DMS153 treated with DMSO at 0.1 percent for 48 hours (cell line): ENCODE data around the gene SPEF1.
A peak's percentile ranks its signal among the peaks of the same experiment; 100 is the strongest.
"Not testable (repeated sequence)": the region's sequence is repeated elsewhere in the genome, so short reads cannot be mapped to it uniquely, and the experiment has no call there.

ENCODE experiments used
- DNase-seq: peaks from one replicate; lab custom pipeline; 2025; ENCODE audit not compliant: unreplicated experiment; lab: John Stamatoyannopoulos, UW

SPEF1 gene

DNA sequence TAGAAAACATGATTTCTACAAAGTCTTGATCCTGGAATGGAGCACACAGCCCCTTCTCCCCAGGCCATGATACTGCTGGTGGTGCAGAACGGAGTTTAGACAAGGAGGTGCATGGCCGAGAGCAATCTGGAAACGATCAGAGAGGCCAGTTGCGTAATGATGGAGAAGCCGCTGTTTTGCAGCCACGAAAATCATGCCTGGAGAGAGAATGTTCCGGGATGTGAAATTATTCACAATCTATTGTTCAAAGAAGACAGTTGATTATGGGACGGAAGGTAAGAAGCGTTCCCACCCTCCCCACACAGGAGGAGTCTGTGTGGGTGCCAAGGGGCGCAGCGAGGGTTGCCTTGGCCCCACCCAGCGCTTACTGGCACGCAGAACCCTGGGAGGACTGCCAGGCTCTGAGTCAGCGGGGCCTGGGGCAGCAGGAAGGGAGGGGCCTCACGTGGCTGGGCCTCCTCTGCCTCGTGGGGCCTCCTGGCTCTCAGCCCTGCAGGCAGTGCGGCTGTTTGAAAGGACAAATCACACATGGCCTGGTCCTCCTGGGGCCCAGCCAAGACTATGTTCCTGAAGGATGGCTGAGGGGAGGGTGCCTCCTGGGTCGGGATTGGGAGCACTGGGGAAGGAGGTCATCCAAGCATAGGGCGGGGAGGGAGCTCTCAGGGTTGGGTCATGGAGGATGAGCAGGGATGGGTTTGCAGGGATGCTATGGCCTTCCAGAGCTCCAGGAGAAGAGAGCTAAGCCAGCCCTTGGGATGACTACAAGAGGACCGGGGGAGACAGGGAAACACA, 30.4 kb upstream of the SPEF1 start:
- DNase-seq, result peak; percentile 89

- no peak for DNase-seq
These were observed 27.3 kb upstream of the SPEF1 start for GRCh38 chr20:3808544-3808943.

GRCh38 chr20:3804781-3805180, 23.5 kb upstream of the SPEF1 start:
- no peak for DNase-seq

DNA sequence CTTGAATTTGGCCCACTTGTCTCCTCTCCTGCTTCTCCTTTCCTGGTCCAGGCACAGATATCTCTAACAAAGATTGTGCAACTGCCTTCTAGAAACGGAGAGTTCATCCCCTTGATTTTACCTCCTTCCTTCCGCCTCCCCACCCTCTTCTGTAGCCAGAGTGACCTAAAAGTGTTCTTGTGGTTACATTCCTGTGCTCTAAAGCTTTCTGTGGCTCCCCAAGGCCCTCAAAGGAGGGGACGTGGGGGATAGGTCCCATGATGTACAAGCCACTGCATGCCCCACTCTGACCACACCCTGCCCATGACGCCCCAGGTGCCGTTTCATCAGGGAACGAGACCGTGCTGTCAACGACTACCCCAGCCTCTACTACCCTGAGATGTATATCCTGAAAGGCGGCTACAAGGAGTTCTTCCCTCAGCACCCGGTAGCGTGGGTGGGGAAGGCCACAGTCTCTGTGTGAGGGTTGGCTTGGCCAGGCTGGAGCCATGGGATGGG, 23.1 kb upstream of the SPEF1 start:
- DNase-seq, result no peak

DNA sequence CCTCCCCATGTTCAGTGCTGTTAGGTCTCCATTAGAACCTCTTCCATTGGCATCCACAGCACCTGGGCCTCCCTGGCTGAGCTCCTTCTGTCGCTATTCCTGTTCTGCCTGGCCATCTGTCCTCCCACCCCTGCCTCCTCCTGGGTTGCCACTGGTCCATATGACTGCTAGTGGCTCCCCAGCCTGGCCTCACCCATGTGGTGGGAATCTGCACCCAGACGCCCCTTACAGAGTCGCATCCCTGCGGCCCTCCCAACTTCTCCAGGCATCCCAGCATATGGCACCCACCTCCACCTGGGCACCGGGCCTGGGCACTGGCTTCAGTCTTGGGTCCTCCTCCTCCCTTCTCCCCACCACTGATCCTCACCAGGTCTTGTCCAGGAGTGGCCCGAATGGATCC, 22.6 kb upstream of the SPEF1 start:
- DNase-seq, result no peak

- no peak for DNase-seq
These were observed 22.0 kb upstream of the SPEF1 start for GRCh38 chr20:3803289-3803688.

GRCh38 chr20:3802524-3803239, 21.4 kb upstream of the SPEF1 start:
- DNase-seq, result no peak

DNA sequence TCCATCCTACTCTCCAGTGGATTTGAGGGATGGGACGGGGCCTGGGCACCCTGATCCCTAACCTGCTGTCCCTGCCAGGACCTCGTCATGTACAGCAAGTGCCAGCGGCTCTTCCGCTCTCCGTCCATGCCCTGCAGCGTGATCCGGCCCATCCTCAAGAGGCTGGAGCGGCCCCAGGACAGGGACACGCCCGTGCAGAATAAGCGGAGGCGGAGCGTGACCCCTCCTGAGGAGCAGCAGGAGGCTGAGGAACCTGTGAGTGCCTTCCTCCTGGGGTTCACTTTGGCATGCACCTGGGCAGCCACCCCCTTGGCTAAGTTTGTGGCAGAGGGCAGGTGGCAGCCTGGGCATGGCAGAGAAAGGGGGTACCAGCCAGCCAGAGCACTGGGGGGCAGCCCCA, 20.6 kb upstream of the SPEF1 start:
- DNase-seq, result no peak

GRCh38 chr20:3801299-3801698, 20.1 kb upstream of the SPEF1 start:
- DNase-seq, result no peak

- DNase-seq, result no peak
These were observed 19.6 kb upstream of the SPEF1 start for GRCh38 chr20:3800878-3801260.

GRCh38 chr20:3800256-3800877, 19.1 kb upstream of the SPEF1 start:
- DNase-seq, result no peak

GRCh38 chr20:3798908-3799248, 17.6 kb upstream of the SPEF1 start:
- DNase-seq, result no peak

- DNase-seq, result no peak
These were observed 17.1 kb upstream of the SPEF1 start for GRCh38 chr20:3798373-3798768.

GRCh38 chr20:3797592-3798372, 16.5 kb upstream of the SPEF1 start:
- peak; percentile 28 for DNase-seq

DNA sequence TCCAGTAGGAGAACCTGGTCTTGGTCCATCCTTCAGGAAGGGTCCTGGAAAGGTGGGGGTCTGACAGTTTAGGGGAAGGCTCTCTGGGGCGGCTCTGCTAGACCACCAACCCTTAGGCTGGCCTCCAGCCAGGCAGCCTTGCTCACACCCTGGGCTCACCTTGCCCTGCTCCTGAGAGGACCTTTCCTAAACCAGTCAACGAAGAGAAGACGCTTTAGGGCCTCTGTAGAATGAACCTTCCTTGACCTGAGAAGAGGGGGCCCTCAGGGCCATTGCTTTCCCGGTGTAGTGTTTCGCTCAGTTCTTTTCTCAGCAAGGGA, 15.9 kb upstream of the SPEF1 start:
- DNase-seq, result no peak

- no peak for DNase-seq
These were observed 15.4 kb upstream of the SPEF1 start for GRCh38 chr20:3796477-3797225.

GRCh38 chr20:3795511-3796468, 14.5 kb upstream of the SPEF1 start, which contains the start of gene CDC25B:
Gene CDC25B (plus strand): TSS chr20:3796310. CDS start chr20:3796532, 222 bp downstream.
- DNase-seq, result peak; percentile 88

- no peak for DNase-seq
These were observed 13.6 kb upstream of the SPEF1 start for GRCh38 chr20:3794701-3795420.

DNA sequence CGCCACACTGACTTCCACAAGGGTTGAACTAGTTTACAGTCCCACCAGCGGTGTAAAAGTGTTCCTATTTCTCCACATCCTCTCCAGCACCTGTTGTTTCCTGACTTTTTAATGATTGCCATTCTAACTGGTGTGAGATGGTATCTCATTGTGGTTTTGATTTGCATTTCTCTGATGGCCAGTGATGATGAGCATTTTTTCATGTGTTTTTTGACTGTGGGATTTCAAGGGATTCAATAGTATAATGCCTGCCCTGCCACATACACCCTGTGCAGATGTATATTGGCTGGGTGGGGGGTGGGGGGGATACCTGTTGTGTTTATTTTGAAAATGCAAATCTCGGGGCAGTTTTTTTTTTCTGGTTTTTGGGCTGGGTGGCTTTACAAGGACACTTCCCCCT, 12.9 kb upstream of the SPEF1 start:
- not testable (repeated sequence) for DNase-seq
